ENCODE measurements around the gene SUGCT. TPM values are rescaled to one million over a fixed set of nuclear protein-coding genes. Genes with fewer than 3 reads are reported as not detected.

SUGCT gene
- total RNA-seq, 3 donors from 2014 or later = 2.3 to 4.5 (median 4.0) TPM

- Histone ChIP-seq H3K27ac (no peak overlapping the region), H3K36me3 (no peaks in the 10 kb centered on the region), H3K9me3 (no peaks in the 10 kb centered on the region), H3K4me1 (no peaks in the 10 kb centered on the region), H3K4me3 (no peak overlapping the region), H3K27me3 (no peaks in the 10 kb centered on the region)
- DNase-seq (ENCODE audit: low spot score in 2 of 2) = no peak
- no peak for TF ChIP-seq POLR2A (IDR thresholded peaks at IDR 0.05)
- intact Hi-C loops (cut with DNase I; ENCODE audit: low total_unique reads) = no loop called here
Observed at GRCh38 chr7:40327873-40328272, 193.1 kb downstream of the SUGCT start.

DNA sequence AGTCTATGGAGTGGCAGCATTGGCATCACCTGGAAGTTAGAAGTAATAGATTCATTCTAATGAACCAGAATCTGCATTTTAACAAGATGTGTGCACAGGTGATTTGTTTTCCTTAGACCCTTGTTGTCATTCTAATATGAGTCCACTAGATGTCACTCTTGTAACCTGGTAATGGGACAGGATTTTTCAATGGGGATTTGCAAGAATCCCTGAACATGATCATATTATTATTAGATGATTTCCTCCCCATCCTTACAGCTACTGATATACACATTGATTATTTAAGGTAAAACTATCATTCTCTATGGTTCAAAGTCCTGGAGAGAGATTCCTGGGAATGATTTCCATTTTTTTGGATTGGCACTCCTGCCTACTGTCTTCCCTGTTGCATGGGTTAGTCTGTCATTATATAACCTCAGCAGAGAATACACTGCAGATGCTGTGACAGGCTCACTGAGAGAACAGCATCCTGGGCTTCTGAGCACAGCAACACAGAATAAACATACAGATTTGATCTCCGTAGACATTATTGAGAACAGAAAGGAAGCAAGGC lies 194.9 kb downstream of the SUGCT start:
- no peaks in the 10 kb centered on the region for H3K4me1 ChIP-seq
- H3K36me3 ChIP-seq = no peaks in the 10 kb centered on the region
- H3K27me3 ChIP-seq = no peaks in the 10 kb centered on the region
- TF ChIP-seq, protein P1, sequence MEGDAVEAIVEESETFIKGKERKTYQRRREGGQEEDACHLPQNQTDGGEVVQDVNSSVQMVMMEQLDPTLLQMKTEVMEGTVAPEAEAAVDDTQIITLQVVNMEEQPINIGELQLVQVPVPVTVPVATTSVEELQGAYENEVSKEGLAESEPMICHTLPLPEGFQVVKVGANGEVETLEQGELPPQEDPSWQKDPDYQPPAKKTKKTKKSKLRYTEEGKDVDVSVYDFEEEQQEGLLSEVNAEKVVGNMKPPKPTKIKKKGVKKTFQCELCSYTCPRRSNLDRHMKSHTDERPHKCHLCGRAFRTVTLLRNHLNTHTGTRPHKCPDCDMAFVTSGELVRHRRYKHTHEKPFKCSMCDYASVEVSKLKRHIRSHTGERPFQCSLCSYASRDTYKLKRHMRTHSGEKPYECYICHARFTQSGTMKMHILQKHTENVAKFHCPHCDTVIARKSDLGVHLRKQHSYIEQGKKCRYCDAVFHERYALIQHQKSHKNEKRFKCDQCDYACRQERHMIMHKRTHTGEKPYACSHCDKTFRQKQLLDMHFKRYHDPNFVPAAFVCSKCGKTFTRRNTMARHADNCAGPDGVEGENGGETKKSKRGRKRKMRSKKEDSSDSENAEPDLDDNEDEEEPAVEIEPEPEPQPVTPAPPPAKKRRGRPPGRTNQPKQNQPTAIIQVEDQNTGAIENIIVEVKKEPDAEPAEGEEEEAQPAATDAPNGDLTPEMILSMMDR (IDR thresholded peaks at IDR 0.05) = peak; percentile 52 to 78 (median 77)
- no peak for TF ChIP-seq POLR2A (IDR thresholded peaks at IDR 0.05)
- no peak for TF ChIP-seq POLR2AphosphoS5 (IDR thresholded peaks at IDR 0.05)
- intact Hi-C loops (cut with DNase I; ENCODE audit: low total_unique reads) = no loop called here
- no peak for DNase-seq (ENCODE audit: low spot score in 2 of 2)
- H3K4me3 ChIP-seq = no peak overlapping the region
- H3K9me3 ChIP-seq = no peaks in the 10 kb centered on the region
- H3K27ac ChIP-seq = peak overlapping the region in 1 of 2 donors; percentile 38

DNA sequence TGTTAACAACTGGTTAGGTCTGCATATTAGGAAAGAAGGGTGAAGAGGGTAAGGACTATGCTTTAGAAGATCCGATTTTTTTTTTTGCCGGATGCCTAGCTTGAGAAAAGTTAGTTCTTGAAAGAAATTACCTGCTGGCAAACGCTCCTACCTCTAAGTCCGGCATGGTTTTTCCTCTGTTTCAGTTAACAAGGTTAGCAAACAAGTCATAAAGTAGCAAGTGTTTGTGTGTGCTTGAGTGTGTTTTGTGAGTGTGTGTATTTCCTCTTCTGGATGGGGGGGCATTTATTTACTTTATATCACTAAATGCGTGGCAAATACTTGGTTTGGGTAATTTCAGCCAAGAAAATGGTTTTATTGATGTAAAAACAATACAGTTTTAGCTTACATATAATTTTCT lies 195.6 kb downstream of the SUGCT start:
- TF ChIP-seq, protein P1 (IDR thresholded peaks at IDR 0.05) = no peak
- TF ChIP-seq POLR2A (IDR thresholded peaks at IDR 0.05) (no peak), POLR2AphosphoS5 (IDR thresholded peaks at IDR 0.05) (no peak)
- intact Hi-C loops (cut with DNase I; ENCODE audit: low total_unique reads) = no loop called here
- Histone ChIP-seq H3K9me3 (no peaks in the 10 kb centered on the region), H3K27ac (peak overlapping the region in 1 of 2 donors; percentile 38), H3K27me3 (no peaks in the 10 kb centered on the region), H3K36me3 (no peaks in the 10 kb centered on the region), H3K4me3 (no peak overlapping the region), H3K4me1 (no peaks in the 10 kb centered on the region)
- DNase-seq (ENCODE audit: low spot score in 2 of 2) = no peak

DNA sequence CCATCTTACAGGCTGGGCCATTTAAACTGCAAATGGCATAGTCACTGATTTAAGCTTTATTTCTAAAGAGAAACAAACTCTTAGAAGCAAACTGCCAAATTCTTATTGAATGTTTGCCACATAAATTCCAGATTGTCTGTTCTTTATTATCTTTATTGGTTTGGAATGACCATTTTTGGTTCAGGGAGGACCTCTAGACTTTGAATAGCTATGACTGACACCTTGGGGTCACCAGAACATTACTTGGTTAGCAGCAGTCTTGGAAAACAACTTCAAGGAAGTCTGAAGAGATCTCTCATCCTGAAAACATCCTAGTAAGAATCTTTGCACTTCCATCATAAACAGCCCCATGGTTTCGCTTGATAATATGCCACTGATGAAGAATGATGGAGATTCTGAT lies 197.1 kb downstream of the SUGCT start:
- no peaks in the 10 kb centered on the region for H3K36me3 ChIP-seq
- intact Hi-C loops (cut with DNase I; ENCODE audit: low total_unique reads) = no loop called here
- no peaks in the 10 kb centered on the region for H3K4me1 ChIP-seq

DNA sequence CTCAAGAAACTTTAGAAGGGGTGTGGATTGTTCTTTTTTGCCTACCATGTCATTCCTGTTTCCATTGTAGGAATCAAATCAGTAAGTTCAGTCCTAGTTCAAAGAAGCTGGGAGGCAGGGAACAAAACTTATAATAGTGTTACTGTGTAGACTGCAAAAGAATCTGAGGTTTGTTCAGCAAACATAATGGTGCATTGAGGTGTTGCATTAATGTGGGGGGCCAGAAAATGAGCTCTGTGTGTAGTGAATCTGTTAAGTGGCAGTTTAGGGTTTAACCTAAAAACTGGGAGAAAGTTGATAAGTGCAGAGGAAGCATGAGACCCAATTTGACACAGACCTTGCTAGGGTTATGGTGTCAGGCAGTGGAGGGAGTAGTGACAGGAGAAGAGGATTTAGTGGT lies 197.7 kb downstream of the SUGCT start:
- no peak overlapping the region for H3K4me3 ChIP-seq
- intact Hi-C loops (cut with DNase I; ENCODE audit: low total_unique reads) = no loop called here
- TF ChIP-seq, protein P1 (IDR thresholded peaks at IDR 0.05) = no peak
- TF ChIP-seq POLR2A (IDR thresholded peaks at IDR 0.05) (no peak), POLR2AphosphoS5 (IDR thresholded peaks at IDR 0.05) (no peak)
- DNase-seq (ENCODE audit: low spot score in 2 of 2) = no peak
- H3K9me3 ChIP-seq = no peaks in the 10 kb centered on the region
- no peaks in the 10 kb centered on the region for H3K4me1 ChIP-seq
- H3K27me3 ChIP-seq = no peaks in the 10 kb centered on the region
- H3K36me3 ChIP-seq = no peaks in the 10 kb centered on the region
- no peak overlapping the region for H3K27ac ChIP-seq

More for the DNA sequence above, 197.1 kb downstream of the SUGCT start:
- TF ChIP-seq POLR2AphosphoS5 (IDR thresholded peaks at IDR 0.05) (no peak), POLR2A (IDR thresholded peaks at IDR 0.05) (no peak)
- TF ChIP-seq, protein P1 (IDR thresholded peaks at IDR 0.05) = no peak
- no peak for DNase-seq (ENCODE audit: low spot score in 2 of 2)
- Histone ChIP-seq H3K4me3 (no peak overlapping the region), H3K9me3 (no peaks in the 10 kb centered on the region), H3K27ac (no peak overlapping the region), H3K27me3 (no peaks in the 10 kb centered on the region)

- Histone ChIP-seq H3K4me3 (no peak overlapping the region), H3K27ac (no peak overlapping the region), H3K9me3 (peaks cover 6 to 7% of the 10 kb centered on the region in 2 donors), H3K36me3 (no peaks in the 10 kb centered on the region), H3K27me3 (no peaks in the 10 kb centered on the region), H3K4me1 (no peaks in the 10 kb centered on the region)
- intact Hi-C loops (cut with DNase I; ENCODE audit: low total_unique reads) = no loop called here
- no peak for DNase-seq (ENCODE audit: low spot score in 2 of 2)
- TF ChIP-seq POLR2AphosphoS5 (IDR thresholded peaks at IDR 0.05) (no peak), POLR2A (IDR thresholded peaks at IDR 0.05) (no peak)
- TF ChIP-seq, protein P1 (IDR thresholded peaks at IDR 0.05) = no peak
Observed at GRCh38 chr7:40341836-40342235, 207.0 kb downstream of the SUGCT start.
